HepG2 (cell line): Measurements from ENCODE around the gene FAM3D. TPM values are rescaled to one million over a fixed set of nuclear protein-coding genes. Genes with fewer than 3 reads are reported as not detected.

Experiments used
- CHD2 ChIP-seq: IDR thresholded peaks from 2 replicates; pipeline ENCODE4 v1.6.1; 2011; ENCODE audit warnings: low read depth, low read length, improper control_type of control experiment
- CREM ChIP-seq, 2 experiments: sonication (generic) in 1 of 2; formaldehyde crosslinking in 1 of 2; IDR thresholded peaks; 2 replicates each; pipeline versions ENCODE4 v1.4.0 to v1.6.1; 2016 to 2020; ENCODE audit warnings: antibody characterized with exemption in 1 of 2, mild to moderate bottlenecking in 1 of 2, missing genetic modification reagents in 1 of 2
- KDM5B ChIP-seq: sonication (generic); formaldehyde crosslinking; IDR thresholded peaks from 2 replicates; pipeline ENCODE4 v1.4.0; 2020; ENCODE audit warnings: missing genetic modification reagents, mild to moderate bottlenecking, borderline replicate concordance
- MXD4 ChIP-seq: IDR thresholded peaks from 2 replicates; pipeline ENCODE4 v1.6.1; 2016; ENCODE audit warnings: mild to moderate bottlenecking, missing biosample characterization, missing genetic modification reagents
- NCOA5 ChIP-seq: sonication (generic); formaldehyde crosslinking; IDR thresholded peaks from 2 replicates; pipeline ENCODE4 v1.4.0; 2020; ENCODE audit warnings: missing genetic modification reagents
- PRDM10 ChIP-seq: sonication (generic); formaldehyde crosslinking; IDR thresholded peaks from 2 replicates; pipeline ENCODE4 v1.4.0; 2020; ENCODE audit warnings: low read depth, missing genetic modification reagents
- PRMT3 ChIP-seq: sonication (generic); formaldehyde crosslinking; IDR thresholded peaks from 2 replicates; pipeline ENCODE4 v1.8.1; 2022; ENCODE audit warnings: low read depth, mild to moderate bottlenecking, moderate library complexity, missing genetic modification reagents, borderline replicate concordance
- SMARCC2 ChIP-seq: fragments of 450-650 bp; IDR thresholded peaks from 2 replicates; pipeline ENCODE4 v1.6.1; 2017; ENCODE audit warnings: antibody characterized with exemption, mild to moderate bottlenecking
- SMYD3 ChIP-seq: sonication (generic); formaldehyde crosslinking; IDR thresholded peaks from 2 replicates; pipeline ENCODE4 v1.8.1; 2023; ENCODE audit warnings: mild to moderate bottlenecking, missing genetic modification reagents
- ZBTB2 ChIP-seq: sonication (generic); formaldehyde crosslinking; IDR thresholded peaks from 2 replicates; pipeline ENCODE4 v1.8.0; 2022; ENCODE audit warnings: low read depth, missing genetic modification reagents
- ZNF256 ChIP-seq: sonication (generic); formaldehyde crosslinking; conservative IDR thresholded peaks from 2 replicates; pipeline ENCODE4 v1.4.0; 2020; ENCODE audit warnings: missing genetic modification reagents
- ZNF564 ChIP-seq: sonication (generic); formaldehyde crosslinking; IDR thresholded peaks from 2 replicates; pipeline ENCODE4 v1.8.1; 2023; ENCODE audit warnings: mild to moderate bottlenecking, missing genetic modification reagents
- ZNF674 ChIP-seq: sonication (generic); formaldehyde crosslinking; IDR thresholded peaks from 2 replicates; pipeline ENCODE4 v1.5.0; 2020; ENCODE audit warnings: low read depth, mild to moderate bottlenecking, missing genetic modification reagents
- ZNF75D ChIP-seq: sonication (generic); formaldehyde crosslinking; IDR thresholded peaks from 2 replicates; pipeline ENCODE4 v1.8.1; 2023; ENCODE audit warnings: missing genetic modification reagents, mild to moderate bottlenecking, borderline replicate concordance
- ZSCAN25 ChIP-seq: sonication (generic); formaldehyde crosslinking; IDR thresholded peaks from 2 replicates; pipeline ENCODE4 v1.8.0; 2022; ENCODE audit warnings: mild to moderate bottlenecking, missing genetic modification reagents
- polyA plus RNA-seq, 8 experiments: library from polyadenylated mRNA; depleted of rRNA in 3 of 8; stranded (reverse) in 7 of 8; unstranded in 1 of 8; fragments of >200 nt; fragmentation: Illumina TruSeq in 4 of 8; extraction: Trizol in 4 of 8; gene quantifications; 2 replicates each; pipeline versions ENCODE4 v1.2.1 to v1.2.3, GENCODE V29; 2011 to 2016; ENCODE audit warnings: low read depth in 4 of 8, missing spikeins in 1 of 8, mixed read lengths in 1 of 8; ENCODE audit not compliant: insufficient read depth in 1 of 8
- total RNA-seq, 5 experiments: library from RNA; depleted of rRNA; stranded (reverse); fragments of >200 nt; fragmentation: Illumina TruSeq; extraction: Trizol; gene quantifications; 2 replicates each; pipeline ENCODE4 v1.2.3, GENCODE V29; 2016; ENCODE audit warnings: low read depth in 1 of 5
- TF ChIP-seq, protein P1 (sequence below): IDR thresholded peaks from 2 replicates; pipeline ENCODE4 v1.6.1; 2012; ENCODE audit warnings: low read length, improper control_type of control experiment

FAM3D gene
- total and polyA plus RNA-seq, 2 of the 13 experiments (the other 11 are each of a cell fraction or from before 2014, with no cell fraction given), result not detected

DNA sequence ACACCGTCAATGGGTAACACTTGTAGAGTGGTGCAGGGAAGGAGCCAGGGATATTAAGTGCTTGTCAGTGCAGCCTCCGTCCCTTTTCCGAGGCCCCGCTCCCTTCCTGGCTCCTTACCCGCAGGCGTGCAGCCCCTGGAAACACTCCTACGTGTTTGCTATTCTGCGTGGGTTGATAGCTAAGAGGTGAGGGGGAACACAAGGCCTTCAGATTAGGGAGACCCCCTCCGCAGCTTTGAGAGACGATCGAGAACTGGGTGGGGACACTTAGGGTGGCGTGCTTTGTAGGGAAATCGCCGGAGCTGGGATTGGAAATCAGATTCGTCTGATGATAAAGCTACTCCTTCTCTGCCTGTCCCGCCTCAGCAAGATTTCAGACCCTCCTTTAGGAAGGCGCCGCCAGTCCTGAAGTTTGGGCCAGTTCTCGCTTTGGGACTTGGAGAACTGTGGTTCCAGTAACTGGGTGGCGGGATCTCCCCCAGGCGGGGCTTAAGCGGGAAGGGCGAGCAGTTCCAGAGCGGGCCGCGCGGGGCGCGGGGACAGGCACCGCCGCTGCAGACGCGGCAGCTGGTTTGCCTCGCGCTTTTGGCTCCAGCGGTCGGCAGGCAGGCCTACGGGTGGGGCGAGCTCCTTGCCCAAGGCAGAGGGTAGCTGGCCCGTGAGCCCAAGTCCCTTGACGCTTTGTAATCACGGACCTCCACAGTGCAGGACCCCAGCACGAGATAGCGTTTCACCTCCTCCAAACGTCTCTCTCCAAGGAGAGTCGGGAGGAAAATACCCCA, 81.4 kb downstream of the FAM3D start (continued):
- TF ChIP-seq, protein P1, sequence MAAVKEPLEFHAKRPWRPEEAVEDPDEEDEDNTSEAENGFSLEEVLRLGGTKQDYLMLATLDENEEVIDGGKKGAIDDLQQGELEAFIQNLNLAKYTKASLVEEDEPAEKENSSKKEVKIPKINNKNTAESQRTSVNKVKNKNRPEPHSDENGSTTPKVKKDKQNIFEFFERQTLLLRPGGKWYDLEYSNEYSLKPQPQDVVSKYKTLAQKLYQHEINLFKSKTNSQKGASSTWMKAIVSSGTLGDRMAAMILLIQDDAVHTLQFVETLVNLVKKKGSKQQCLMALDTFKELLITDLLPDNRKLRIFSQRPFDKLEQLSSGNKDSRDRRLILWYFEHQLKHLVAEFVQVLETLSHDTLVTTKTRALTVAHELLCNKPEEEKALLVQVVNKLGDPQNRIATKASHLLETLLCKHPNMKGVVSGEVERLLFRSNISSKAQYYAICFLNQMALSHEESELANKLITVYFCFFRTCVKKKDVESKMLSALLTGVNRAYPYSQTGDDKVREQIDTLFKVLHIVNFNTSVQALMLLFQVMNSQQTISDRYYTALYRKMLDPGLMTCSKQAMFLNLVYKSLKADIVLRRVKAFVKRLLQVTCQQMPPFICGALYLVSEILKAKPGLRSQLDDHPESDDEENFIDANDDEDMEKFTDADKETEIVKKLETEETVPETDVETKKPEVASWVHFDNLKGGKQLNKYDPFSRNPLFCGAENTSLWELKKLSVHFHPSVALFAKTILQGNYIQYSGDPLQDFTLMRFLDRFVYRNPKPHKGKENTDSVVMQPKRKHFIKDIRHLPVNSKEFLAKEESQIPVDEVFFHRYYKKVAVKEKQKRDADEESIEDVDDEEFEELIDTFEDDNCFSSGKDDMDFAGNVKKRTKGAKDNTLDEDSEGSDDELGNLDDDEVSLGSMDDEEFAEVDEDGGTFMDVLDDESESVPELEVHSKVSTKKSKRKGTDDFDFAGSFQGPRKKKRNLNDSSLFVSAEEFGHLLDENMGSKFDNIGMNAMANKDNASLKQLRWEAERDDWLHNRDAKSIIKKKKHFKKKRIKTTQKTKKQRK, result no peak
- no peak for TF ChIP-seq ZSCAN25 (CRISPR knock-in tag)
- TF ChIP-seq ZNF75D, result no peak
- no peak for TF ChIP-seq ZNF256
- TF ChIP-seq PRDM10, result no peak
- no peak for TF ChIP-seq ZNF674 (CRISPR knock-in tag)
- peak; percentile 59; the same call in 1 of the 2 replicates for TF ChIP-seq ZNF564 (CRISPR knock-in tag)
- TF ChIP-seq ZBTB2 (CRISPR knock-in tag), result no peak
- TF ChIP-seq MXD4, result no peak; the same call in 1 of the 2 replicates
- no peak for TF ChIP-seq CHD2
- TF ChIP-seq NCOA5, result no peak
- TF ChIP-seq KDM5B, result peak; percentile 51; the same call in 1 of the 2 replicates
- no peak for TF ChIP-seq SMYD3 (CRISPR knock-in tag)
- no peak for TF ChIP-seq SMARCC2
- TF ChIP-seq CREM (IDR thresholded peaks at IDR 0.05), result no peak
- no peak for TF ChIP-seq CREM (CRISPR knock-in tag; IDR thresholded peaks at IDR 0.05)
- no peak for TF ChIP-seq PRMT3 (CRISPR knock-in tag)
